GM18870 (cell line): ENCODE results near the gene NUP62.
"Not testable (repeated sequence)": the region's sequence is repeated elsewhere in the genome, so short reads cannot be mapped to it uniquely, and the experiment has no call there.

Experiments
- ATAC-seq: cut with Tn5 transposase; IDR thresholded peaks from one replicate; pipeline ENCODE4 v1.9.1; 2021; ENCODE audit warnings: moderate library complexity; ENCODE audit not compliant: unreplicated experiment

NUP62 gene

GRCh38 chr19:49925486-49925885 lies 3.8 kb downstream of the NUP62 start:
- no peak for ATAC-seq

GRCh38 chr19:49924881-49925210 lies 4.5 kb downstream of the NUP62 start:
- not testable (repeated sequence) for ATAC-seq

- no peak for ATAC-seq
These were observed 5.1 kb downstream of the NUP62 start for GRCh38 chr19:49924004-49924880.

- ATAC-seq: no peak
These were observed 6.0 kb downstream of the NUP62 start for GRCh38 chr19:49923055-49924003.

GRCh38 chr19:49921871-49922795 lies 7.2 kb downstream of the NUP62 start:
- ATAC-seq: no peak

- ATAC-seq: no peak
These were observed 8.5 kb downstream of the NUP62 start for GRCh38 chr19:49920624-49921363.

- ATAC-seq: no peak
These were observed 11.2 kb downstream of the NUP62 start for GRCh38 chr19:49918089-49918488.

- no peak for ATAC-seq
These were observed 12.2 kb downstream of the NUP62 start for GRCh38 chr19:49916839-49917733.

GRCh38 chr19:49915271-49915670 lies 14.0 kb downstream of the NUP62 start:
- ATAC-seq: no peak

- ATAC-seq: no peak
These were observed 15.6 kb downstream of the NUP62 start for GRCh38 chr19:49913720-49914119.

- ATAC-seq: no peak
These were observed 16.2 kb downstream of the NUP62 start for GRCh38 chr19:49912965-49913685.

GRCh38 chr19:49911381-49912145 lies 17.7 kb downstream of the NUP62 start:
- ATAC-seq: no peak

GRCh38 chr19:49910179-49910578 lies 19.1 kb downstream of the NUP62 start:
- no peak for ATAC-seq

GRCh38 chr19:49908480-49909420 lies 20.6 kb downstream of the NUP62 start:
- no peak for ATAC-seq

GRCh38 chr19:49907745-49908446 lies 21.4 kb downstream of the NUP62 start:
- no peak for ATAC-seq
